ENCODE measurements around the gene POLDIP2.

POLDIP2 gene

DNA sequence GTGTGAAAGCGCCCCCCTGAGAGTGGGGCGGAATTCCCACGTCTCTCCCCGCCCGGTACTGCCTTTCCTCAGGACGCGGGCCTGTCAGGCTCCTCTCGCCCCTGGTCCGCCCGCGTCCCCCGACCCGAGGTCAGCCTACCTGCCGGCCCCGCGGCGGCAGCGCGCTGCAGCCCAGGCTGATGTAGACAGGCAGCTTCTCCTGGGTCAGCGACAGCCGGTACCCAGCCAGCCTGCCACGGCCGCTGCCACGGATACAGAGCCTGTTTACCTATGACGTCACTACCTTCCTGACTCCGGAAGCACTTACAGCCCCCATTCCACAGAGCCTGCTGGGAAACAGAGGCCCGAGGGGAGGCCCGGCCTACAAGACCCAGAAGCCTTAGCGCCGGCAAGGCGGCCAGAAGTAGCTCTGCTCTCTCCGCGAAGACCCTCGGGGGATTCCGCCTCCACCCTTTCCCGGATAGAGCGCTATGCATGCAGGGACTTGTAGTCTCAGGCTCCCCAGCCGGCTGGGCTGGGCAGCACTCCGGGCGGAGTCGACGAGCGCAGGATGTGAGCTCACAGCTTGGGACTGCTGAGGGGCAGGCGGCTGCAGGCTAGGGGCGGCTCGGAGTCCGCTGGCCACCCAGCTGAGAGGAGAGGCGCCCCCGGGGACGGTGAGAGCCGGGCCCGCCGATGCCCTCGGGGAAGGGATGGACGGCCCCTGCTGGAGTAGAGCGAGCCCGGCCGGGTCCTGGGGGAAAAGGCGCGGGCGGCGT lies 21.9 kb downstream of the POLDIP2 start, which contains the start of the genes IFT20 and TNFAIP1:
Gene IFT20 (minus strand): TSS at position 272 of the 758 bp plus-strand sequence. CDS start 3,487 bp downstream, outside the sequence.
Gene TNFAIP1 (plus strand): TSS at position 561 of the 758 bp plus-strand sequence. CDS start 3,761 bp downstream, outside the sequence.
- DNase-seq = peak; percentile 100

DNA sequence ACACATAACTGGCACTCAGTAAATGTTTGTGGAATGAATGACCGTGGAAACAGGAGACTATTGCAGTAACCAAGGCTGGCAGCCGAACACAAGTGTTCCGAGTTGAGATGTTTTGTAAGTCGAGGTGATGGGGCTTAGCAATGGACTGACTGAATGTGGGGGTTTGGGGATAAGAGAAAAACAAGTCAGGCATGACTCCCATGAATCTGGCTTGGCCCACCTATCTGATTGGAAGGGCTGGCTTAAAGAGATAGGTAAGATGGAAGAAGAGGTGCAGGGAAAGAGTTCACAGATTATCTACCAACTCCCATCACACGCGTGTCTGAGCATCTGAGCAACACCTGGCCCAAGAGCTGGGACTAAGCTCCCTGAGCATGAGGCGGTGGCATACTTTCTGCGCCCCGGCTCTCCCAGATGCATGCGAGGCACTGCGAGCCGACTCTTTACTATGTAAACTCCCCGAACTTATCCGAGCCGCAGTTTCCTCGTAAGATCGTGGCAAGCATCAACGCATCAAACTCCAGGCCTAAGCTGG lies 22.6 kb downstream of the POLDIP2 start:
- no peak for DNase-seq

DNA sequence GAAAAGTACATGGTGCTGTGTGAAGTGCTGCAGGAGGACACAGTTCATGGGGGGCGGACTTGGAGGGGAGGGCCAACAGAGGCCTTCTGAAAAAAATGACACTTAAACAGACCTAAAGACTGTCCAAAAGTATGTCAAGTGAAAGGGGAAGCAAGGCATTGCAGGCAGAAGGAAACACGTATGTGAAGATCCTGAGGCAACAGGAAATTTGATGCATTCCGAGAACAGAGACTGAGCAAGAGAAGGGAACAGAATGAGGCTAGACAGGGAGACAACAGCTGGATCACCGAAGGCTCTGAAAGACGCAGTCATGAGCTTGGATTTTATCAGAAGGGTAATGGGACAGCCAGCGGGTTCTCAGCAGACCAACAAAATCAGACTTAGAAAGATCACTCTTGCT lies 23.2 kb downstream of the POLDIP2 start:
- DNase-seq = no peak

DNA sequence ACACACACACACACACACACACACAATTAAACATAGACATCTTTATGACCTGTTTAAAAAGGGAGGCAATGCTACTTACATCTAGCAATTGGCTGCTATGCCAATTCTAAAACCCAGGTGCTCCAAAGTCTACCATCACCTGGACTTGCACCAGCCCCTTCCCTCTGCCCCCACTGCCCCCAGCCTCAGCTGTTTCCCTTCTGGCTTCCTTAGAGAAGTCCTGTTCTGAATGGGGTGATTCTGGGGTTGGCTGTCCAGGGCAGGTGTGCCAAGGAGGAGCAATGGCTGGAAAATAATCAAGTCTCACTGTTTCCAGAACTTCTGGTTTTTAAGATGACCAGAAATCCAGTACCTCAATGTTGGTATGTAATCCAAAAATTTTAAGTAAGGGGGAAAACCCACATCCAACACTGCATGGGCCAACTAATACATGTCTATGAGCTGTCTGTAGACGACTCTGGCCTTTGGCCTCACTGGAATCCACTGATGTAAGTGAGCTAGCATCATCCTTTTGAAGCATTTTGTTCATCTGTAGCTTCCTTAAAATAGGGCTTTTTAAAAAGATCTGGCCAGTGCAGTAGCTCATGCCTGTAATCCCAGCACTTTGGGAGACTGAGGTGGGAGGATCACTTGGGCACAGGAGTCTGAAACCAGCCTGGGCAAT lies 24.1 kb downstream of the POLDIP2 start:
- no peak for DNase-seq

DNA sequence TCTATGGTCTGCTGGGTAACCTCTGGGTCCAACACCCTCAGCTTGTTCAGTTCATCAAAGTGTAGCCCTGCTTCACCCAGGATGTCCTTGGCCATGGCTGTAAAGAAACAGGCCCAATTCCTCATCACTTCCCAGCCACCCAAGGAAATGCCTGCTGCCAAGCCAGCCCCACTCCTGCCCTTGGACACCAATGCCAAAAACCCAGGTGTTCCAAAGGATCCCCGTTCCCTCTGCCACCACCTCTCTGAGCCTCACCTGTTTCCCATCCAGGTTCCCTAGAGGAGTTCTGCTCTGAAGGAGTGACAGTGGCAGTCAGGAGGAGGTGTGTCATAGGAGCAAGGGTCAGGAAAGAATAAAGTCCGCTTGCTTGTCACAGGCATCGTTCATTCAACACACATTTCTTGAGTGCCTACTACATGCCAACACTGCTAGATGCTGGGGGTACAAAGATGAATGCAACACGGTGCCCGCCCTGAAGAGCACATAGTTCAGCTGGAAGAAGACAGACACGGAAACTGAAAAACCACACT lies 25.4 kb downstream of the POLDIP2 start:
- no peak for DNase-seq

DNA sequence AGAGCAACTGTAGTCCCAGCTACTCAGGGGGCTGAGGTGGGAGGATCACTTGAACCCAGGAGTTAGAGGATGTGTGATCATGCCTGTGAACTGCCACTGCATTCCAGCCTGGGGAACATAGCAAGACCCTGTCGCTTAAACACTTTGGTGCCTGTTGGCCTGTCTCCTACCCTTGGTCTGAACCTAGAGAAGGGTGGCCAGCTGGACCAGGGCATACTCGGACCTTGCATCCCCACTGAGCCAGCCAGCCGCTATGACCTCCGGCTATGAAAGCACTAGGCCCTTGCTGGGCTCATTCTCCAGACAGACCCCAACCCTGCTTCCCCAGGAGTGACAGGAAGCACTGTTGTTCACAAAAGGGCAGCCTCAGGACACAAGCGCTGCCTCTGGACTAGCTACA lies 26.7 kb downstream of the POLDIP2 start:
- no peak for DNase-seq

DNA sequence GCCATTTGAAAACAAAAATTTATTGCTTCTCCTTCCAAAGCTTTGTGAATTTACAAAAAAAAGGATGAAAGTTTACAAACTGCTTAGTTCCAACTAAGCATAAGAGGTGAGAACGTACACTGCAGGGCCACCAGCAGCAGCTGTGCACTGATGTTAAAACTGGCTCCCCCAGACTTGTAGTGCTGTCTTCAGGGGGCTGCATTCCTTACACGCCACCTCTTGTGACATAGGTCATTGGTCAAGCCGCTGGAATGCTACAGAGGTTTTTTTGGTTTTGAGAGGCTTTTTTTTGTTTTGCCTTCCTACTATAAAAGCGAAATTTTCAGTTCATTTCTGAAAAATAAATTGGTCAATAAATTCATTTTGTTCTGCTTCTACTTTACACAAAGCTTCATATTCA lies 29.0 kb downstream of the POLDIP2 start:
- no peak for DNase-seq

DNA sequence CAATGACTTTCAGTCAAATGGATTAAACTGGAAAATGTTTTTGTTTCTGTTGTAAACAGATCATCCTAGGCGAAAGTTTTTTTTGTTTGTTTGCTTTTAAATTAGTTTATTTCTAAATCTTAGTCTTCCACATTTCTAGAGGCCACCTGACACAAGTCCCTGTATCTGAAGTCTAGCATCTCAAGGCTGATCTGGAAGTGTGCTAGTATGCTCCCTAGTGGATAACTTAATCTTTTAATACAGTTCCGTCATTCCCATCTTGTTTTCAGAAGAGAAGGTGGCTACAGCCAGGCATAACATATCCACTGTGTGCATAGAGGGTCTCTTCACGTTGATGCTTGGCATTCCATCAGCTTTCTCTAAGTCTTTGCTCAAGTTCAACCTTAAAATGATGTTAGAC lies 29.6 kb downstream of the POLDIP2 start:
- no peak for DNase-seq

DNA sequence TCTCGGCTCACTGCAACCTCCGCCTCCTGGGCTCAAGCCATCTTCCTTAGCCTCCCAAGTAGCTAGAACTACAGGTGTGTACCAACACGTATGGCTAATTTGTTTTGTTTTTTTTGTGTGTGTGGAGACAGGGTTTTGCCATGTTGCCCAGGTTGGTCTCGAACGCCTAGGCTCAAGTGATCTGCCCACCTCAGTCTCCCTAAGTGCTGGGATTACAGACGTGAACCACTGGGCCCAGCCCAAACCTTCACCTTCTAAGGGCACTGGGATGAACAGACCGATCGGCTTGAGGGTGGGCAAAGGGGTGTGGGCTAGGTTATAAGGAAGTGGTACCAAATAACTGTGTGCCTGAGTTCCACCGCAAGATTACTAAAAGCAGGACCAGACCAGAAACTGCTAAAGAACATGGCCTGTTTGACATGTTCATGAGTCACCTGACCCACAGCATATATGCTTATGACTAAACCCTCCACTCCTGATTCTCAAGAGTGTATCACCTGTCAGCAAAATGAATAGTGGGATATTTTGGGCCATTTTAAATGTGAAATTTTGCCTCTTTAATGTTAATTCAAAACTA lies 30.2 kb downstream of the POLDIP2 start:
- DNase-seq = no peak

DNA sequence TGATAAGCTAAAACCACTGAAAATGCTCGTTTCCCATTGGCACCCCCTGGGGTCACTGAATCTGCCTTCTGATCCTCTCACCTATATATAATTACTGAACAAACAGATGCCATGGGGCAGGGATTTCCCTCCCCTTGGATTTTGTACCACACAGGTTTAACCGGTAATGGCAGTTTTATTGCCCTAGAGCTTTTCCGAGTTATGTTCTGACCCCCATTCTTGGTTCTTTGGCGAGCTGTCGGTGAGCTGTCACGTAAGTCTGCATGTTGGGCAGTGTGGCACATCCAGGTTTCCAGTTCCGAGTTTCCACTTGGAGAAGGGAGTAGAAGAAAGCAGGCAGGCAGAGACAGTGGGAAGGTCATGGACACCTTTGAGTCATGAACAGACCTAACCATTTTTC lies 31.2 kb downstream of the POLDIP2 start:
- DNase-seq = no peak

DNA sequence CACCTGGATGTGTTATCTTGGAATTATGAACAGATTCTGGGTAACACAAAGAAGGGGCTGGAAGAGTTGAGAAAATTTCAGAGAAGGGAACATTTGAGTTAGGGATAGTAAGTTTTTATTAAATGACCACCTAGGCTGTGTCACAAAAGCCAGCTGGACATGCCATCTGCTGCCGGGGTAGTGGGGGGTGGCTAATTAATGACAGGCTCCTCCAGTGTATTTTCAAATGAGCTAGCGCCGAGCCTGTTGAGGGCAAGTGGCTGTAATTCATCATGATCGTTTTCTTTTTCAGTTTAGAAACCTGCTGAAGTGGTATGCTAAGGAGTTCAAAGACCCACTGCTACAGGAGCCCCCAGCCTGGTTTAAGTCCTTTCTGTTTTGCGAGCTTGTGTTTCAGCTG lies 32.1 kb downstream of the POLDIP2 start:
- no peak for DNase-seq

DNA sequence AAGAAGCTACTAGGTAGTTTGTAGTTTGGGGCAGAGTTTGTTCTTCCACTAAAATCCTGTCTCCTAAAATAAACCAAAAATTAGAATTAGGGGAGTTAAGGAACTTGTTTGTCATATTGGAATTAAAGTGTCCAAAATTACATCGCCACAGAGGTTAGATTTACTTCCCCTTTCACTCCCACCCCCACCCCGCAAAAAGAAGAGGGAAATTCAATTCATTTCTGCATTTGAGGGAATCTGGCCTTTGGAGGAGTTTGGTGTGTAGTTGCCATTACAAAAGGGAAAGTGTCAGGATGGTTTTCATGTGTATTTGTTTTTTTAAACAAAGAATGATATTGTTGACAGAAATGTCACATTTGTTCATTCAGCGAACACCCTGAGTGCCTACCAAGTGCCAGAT lies 32.5 kb downstream of the POLDIP2 start:
- DNase-seq = no peak

DNA sequence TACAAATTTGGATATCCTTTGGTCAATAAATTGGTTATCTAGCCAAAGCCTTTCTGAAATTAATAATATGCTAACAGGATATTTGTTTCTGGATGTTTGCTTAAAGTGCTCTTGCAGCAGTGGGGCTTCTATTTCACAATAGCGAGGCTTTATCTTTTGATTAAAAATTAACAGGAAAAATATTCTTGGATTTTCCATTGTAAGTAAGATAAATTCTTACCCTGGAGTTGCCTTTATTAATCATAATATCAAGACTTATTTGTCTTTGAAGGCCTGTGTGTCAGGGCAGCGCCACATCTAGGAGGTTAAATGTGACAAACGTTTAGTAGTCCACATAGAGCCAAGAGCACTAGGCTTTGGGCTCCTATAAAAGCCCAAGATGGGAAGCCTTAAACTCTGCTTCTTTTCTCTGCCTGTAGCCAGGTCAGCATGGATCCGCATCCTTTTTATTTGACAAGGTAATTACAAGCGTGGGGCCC lies 33.0 kb downstream of the POLDIP2 start:
- no peak for DNase-seq

DNA sequence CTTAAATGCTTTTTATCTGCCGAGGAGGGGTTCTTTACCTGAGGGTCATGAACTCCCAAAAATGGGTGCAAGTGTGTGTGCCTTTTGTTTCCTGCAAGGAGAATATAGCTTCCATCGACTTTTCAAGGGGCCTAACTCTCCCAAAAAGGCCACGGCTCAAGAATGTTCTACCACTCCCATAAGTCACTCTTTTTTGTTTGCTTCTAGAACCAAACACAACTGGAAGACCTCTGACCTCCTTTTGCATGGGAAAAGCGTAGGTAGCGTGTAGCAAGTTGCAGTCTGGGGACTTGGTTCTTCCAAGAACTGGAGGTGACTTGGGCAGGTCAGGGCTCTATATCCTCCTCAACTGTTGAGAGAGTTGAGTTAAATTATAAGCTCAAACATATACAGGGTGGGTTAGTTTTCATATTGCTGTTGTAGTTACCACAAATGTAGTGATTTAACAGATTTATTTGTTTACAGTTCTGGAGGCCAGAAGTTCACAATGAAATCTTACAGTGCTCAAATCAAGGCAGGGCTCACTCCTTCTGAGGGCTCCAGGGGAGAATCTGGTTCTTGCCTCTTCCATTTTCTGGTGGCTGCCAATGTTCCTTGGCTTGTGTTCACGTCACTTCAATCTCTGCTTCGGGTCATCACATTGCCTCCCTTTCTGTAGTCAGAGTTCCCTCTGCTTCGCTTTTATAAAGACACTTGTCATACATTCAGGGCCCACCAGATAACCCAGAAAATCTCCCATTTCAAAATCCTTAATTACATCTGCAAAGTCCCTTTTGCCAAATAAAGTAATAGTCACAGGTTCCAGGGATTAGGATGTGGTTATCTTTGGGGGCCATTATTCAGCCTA lies 36.9 kb downstream of the POLDIP2 start:
- no peak for DNase-seq

DNA sequence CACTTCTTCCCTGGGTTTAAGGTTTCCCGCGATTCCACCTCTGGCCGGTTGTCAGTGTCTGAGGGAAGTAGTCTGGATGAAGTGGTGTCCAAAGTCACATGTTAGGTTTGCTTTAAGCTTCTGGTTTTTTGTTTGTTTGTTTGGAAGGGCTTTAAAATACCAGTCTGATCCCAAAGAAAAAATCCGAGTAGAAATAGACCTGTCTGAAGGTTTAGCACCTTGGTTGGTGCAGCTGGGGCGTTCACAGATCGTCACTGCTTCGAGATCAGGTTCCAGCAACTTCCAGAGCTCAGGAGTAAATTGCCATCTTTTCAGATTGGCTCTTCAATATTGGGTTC lies 37.8 kb downstream of the POLDIP2 start:
- no peak for DNase-seq

DNA sequence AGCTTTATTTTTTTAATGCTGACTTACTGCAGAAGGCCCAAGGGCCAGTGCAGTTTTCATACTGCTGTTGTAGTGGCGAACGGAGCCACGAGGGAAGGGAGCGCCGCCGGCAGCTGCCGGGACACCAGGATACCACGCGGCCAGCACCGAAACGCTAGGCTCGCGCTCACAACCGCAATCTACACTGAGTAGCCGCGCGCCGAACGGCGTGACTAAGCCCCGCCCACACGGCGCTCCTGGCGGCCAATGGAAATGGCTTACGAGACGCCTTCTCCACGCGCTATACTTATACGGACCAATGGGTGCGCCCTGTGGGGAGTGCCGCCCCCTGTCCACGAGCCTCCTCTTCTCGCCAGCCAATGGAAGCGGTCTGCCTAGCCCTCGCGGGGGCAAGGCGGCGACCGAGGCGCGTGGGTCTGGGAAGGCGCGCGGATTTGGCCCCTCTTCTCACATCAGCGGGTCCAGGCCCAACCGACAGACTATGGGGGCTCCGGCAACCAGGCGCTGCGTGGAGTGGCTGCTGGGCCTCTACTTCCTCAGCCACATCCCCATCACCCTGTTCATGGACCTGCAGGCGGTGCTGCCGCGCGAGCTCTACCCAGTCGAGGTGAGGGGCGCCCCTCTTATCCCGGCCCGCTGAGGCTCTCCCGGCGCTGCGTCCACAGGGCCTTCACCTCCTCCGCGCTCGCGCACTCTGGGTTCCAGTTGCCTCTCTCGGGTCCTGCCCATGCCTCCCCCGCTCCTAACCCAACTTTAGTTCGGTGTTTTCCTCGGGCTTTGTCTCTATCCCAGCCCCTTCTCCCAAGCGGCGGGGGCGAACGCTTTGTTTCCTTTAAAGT lies 38.3 kb downstream of the POLDIP2 start, which contains the start of gene TMEM97:
Gene TMEM97 (plus strand): TSS at position 442 of the 839 bp plus-strand sequence. CDS start 40 bp downstream, at position 482.
- peak; percentile 96 for DNase-seq

DNA sequence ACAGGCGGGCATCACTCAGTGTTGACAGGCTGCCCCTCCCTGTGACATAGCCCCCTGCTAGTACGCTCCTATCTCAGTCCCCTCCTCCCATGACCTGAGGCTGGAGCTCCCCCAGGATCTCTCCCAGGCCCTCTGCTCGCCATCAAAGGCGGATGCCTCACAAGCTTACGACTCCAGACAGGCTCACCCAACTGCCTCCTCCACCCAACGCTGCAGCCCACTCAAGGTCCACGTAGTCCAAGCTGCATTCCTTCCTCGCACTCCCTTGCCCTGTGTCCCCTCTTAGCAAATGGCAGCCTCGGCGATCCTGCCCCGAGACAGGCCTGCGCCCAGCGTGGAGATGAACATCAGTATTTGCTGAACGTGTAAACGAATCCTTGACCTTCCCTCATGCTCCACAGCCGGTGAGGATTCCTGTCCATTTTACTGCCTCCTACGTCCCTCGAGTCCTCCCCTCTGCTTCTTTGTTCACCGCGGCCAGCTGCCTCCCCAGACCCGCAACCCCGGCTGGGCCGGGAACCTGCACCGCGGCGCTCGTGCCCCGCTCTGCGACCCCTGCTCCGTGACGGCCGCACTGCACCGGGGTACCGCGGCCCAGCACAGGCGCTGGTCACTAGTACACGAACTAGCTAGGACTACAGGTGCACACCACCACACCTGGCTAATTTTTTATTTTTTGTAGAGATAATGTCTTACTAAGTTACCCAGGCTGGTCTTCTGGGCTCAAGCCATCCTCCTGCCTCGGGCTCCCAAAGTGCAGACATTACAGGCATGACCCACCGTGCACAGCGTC lies 39.2 kb downstream of the POLDIP2 start:
- no peak for DNase-seq

DNA sequence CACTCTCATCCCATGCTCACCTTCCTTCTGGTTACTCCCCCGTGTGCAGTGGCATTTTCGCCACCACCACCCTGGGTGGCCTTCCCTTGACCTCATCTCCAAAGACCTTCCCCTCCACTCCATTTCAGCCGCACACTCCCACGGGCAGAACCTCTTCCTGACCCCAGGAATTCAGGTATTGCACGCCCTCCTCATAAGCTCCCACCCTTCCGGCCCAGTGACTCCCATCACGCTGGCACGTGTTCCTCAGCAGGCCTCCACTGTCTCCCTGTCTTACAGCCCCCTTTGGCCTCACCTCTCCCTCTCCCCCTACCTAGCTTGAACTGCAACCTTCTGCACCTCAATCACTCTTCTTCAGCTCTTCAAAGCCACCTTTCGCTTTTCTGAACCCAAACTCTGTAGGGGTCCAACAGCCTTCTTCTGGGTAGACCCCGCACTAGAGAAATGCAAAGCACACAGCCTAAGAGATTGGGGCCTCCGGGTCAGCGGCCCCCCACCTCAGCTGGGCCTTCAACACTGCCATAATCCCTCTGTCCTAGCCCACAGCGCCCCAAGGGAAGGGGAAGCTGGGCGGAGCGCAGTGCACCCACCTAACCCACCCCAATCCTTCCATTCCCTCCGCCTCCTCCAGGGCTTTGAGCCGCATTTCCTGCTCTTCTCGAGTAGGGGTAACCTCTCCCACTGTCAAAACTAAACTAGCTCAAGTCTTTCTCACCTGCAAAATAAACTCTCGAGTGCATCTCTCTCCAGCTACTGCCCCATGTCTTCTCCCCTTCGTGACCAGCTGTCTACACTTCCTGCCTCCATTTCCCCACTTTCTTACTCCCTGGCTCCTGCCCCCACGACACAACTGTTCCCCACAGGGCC lies 40.0 kb downstream of the POLDIP2 start:
- DNase-seq = no peak

Measured in fibroblast of skin of right biceps (primary cell).